Natural killer cell (primary cell): ENCODE results near the gene LEF1. TPM values are rescaled to one million over a fixed set of nuclear protein-coding genes. Genes with fewer than 3 reads are reported as not detected.

Experiments used
- ATAC-seq, 3 donors: fragments of 150-1000 bp in 2 of 3; fragments of 200-7000 bp in 1 of 3; cut with Tn5 transposase; 1 replicate in 1 of 3; 2 replicates in 2 of 3; pipeline ENCODE4 v1.10.0; 2021; ENCODE audit warnings: mild to moderate bottlenecking in 2 of 3, moderate library complexity in 2 of 3
- DNase-seq, 2 donors: peaks; one replicate each; pipeline versions ENCODE4 v3.0.0 to v3.0.0-alpha.2; 2013 to 2021; ENCODE audit warnings: mixed read lengths in 1 of 2
- H3K27ac ChIP-seq: one replicate; pipeline ENCODE4 v1.5.1; 2013; ENCODE audit warnings: mild to moderate bottlenecking, low read length
- H3K27me3 ChIP-seq: one replicate; pipeline ENCODE4 v1.6.1; 2013; ENCODE audit warnings: low read length; ENCODE audit not compliant: control insufficient read depth, insufficient read depth
- H3K36me3 ChIP-seq: one replicate; pipeline ENCODE4 v1.6.1; 2013; ENCODE audit warnings: low read length; ENCODE audit not compliant: control insufficient read depth, insufficient read depth
- H3K4me1 ChIP-seq: one replicate; pipeline ENCODE4 v1.6.1; 2013; ENCODE audit warnings: low read length; ENCODE audit not compliant: control insufficient read depth, insufficient read depth
- H3K4me3 ChIP-seq: one replicate; pipeline ENCODE4 v1.5.1; 2013; ENCODE audit warnings: low read length
- H3K9me3 ChIP-seq: one replicate; pipeline ENCODE4 v1.6.1; 2013; ENCODE audit warnings: low read length; ENCODE audit not compliant: control insufficient read depth, insufficient read depth
- H3K27ac Mint-ChIP-seq, 2 donors: one replicate each; pipeline ENCODE4 v1.8.0; 2022; ENCODE audit warnings: mild to moderate bottlenecking in 2 of 2, mixed read lengths in 2 of 2, moderate library complexity in 1 of 2
- H3K27me3 Mint-ChIP-seq, 2 donors: one replicate each; pipeline ENCODE4 v1.8.0; 2022; ENCODE audit warnings: low read depth in 2 of 2, mixed read lengths in 2 of 2
- H3K36me3 Mint-ChIP-seq: one replicate; pipeline ENCODE4 v1.8.0; 2022; ENCODE audit warnings: mixed read lengths
- H3K4me1 Mint-ChIP-seq, 2 donors: one replicate each; pipeline ENCODE4 v1.8.0; 2022; ENCODE audit warnings: mixed read lengths in 2 of 2
- H3K4me3 Mint-ChIP-seq: one replicate; pipeline ENCODE4 v1.8.0; 2022; ENCODE audit warnings: mild to moderate bottlenecking, moderate library complexity, mixed read lengths
- H3K9me3 Mint-ChIP-seq, 2 donors: one replicate each; pipeline ENCODE4 v1.8.0; 2022; ENCODE audit warnings: mixed read lengths in 2 of 2
- WGBS: methylation state at CpG from one replicate; pipeline ENCODE4 v1.1.7; 2013; ENCODE audit warnings: missing lambda C conversion rate; ENCODE audit not compliant: insufficient coverage; 5-methylcytosine and 5-hydroxymethylcytosine counted together
- intact Hi-C: fragments of 100-400 bp; cut with micrococcal nuclease; formaldehyde crosslinking; loops from one replicate; pipeline ENCODE4 v1.14.2; 2022
- total RNA-seq, 4 donors: library from RNA; stranded (reverse); fragments of 120-200 nt in 1 of 4; gene quantifications; one replicate each; pipeline versions ENCODE4 v1.2.3 to v1.2.4, GENCODE V29; 2013 to 2022
- TF ChIP-seq, protein P1 (sequence below): fragments of 200-600 bp; IDR thresholded peaks from one replicate; pipeline ENCODE4 v1.8.0; 2022; ENCODE audit warnings: antibody characterized with exemption

Gene LEF1
- total RNA-seq, 3 donors from 2014 or later (not counting 1 experiment from before 2014, with no cell fraction given): 18.7 to 39.8 (median 24.5) TPM

DNA sequence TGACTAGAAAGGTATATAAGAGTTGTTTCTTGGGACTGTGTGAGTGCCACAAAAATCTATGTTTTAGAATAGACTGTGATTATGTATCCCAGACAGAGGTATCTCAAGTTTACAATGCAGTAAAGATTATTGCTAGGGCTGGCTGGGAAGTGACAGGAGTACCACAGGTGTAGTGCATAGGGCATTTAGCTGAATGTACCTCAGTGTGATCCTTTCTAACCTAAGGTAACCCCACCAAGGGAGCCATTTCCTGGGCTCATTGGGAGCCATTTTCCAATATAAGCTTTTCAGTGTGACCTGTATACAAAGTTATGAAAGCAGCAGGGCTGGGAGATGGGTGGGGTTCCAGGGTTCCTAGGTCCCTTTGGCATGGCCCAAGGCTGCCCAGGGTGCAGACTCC lies 6.1 kb upstream of the LEF1 start:
- no peaks in the 10 kb centered on the region for H3K9me3 Mint-ChIP-seq
- H3K36me3 Mint-ChIP-seq: no peaks in the 10 kb centered on the region
- no peak overlapping the region for H3K4me3 ChIP-seq
- H3K36me3 ChIP-seq: no peaks in the 10 kb centered on the region
- H3K4me1 Mint-ChIP-seq: peaks cover 23 to 32% of the 10 kb centered on the region in 2 donors
- intact Hi-C loops: loop anchor here (5.0 kb wide), 1 partner anchor 58 kb away; no protein-coding TSS in a partner anchor
- peaks cover 35 to 39% of the 10 kb centered on the region in 2 donors for H3K27me3 Mint-ChIP-seq
- DNase-seq (no peak), ATAC-seq (no peak)
- no peaks in the 10 kb centered on the region for H3K9me3 ChIP-seq
- H3K27ac ChIP-seq: no peak overlapping the region
- TF ChIP-seq, protein P1, sequence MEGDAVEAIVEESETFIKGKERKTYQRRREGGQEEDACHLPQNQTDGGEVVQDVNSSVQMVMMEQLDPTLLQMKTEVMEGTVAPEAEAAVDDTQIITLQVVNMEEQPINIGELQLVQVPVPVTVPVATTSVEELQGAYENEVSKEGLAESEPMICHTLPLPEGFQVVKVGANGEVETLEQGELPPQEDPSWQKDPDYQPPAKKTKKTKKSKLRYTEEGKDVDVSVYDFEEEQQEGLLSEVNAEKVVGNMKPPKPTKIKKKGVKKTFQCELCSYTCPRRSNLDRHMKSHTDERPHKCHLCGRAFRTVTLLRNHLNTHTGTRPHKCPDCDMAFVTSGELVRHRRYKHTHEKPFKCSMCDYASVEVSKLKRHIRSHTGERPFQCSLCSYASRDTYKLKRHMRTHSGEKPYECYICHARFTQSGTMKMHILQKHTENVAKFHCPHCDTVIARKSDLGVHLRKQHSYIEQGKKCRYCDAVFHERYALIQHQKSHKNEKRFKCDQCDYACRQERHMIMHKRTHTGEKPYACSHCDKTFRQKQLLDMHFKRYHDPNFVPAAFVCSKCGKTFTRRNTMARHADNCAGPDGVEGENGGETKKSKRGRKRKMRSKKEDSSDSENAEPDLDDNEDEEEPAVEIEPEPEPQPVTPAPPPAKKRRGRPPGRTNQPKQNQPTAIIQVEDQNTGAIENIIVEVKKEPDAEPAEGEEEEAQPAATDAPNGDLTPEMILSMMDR: no peak
- peaks cover 27% of the 10 kb centered on the region for H3K27me3 ChIP-seq
- no peak overlapping the region for H3K4me3 Mint-ChIP-seq
- H3K4me1 ChIP-seq: peaks cover 22% of the 10 kb centered on the region
- no peak overlapping the region for H3K27ac Mint-ChIP-seq

DNA sequence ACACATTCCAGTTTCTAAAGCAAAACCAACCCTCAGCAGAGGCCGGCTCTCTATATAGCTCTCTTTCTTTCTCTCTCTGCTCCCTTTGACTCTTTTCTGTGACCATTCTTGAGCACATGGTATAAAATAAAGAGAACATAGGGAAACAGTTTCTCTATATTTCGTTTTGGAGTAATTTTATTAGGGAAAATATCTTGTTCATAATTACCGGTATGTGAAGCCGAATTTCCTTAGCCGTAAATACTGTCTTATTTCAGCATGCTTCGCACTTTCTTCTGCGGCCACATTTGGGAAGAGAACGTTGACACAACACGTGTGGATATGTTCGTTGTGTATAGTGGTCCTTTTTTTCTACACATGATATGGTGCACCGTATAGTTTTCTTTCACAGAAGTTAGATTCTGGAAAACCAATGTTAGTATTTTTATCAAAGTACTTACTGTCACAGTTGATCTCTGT lies 4.9 kb upstream of the LEF1 start:
- DNase-seq (no peak), ATAC-seq (no peak)
- H3K27me3 Mint-ChIP-seq: peaks cover 44 to 47% of the 10 kb centered on the region in 2 donors
- H3K9me3 Mint-ChIP-seq: no peaks in the 10 kb centered on the region
- peak overlapping the region in 1 of 2 donors; percentile 56 for H3K27ac Mint-ChIP-seq
- no peaks in the 10 kb centered on the region for H3K36me3 ChIP-seq
- H3K4me1 ChIP-seq: peaks cover 29% of the 10 kb centered on the region
- H3K4me3 ChIP-seq: peak overlapping the region; percentile 61
- peaks cover 38% of the 10 kb centered on the region for H3K27me3 ChIP-seq
- no peaks in the 10 kb centered on the region for H3K36me3 Mint-ChIP-seq
- intact Hi-C loops: loop anchor here (5.0 kb wide), 1 partner anchor 56 kb away; no protein-coding TSS in a partner anchor
- H3K27ac ChIP-seq: no peak overlapping the region
- 85% methylated on average over 11 of the region's 11 CpGs for WGBS
- H3K9me3 ChIP-seq: no peaks in the 10 kb centered on the region
- peak overlapping the region; percentile 89 for H3K4me3 Mint-ChIP-seq
- TF ChIP-seq, protein P1: no peak
- H3K4me1 Mint-ChIP-seq: peaks cover 23 to 44% of the 10 kb centered on the region in 2 donors

DNA sequence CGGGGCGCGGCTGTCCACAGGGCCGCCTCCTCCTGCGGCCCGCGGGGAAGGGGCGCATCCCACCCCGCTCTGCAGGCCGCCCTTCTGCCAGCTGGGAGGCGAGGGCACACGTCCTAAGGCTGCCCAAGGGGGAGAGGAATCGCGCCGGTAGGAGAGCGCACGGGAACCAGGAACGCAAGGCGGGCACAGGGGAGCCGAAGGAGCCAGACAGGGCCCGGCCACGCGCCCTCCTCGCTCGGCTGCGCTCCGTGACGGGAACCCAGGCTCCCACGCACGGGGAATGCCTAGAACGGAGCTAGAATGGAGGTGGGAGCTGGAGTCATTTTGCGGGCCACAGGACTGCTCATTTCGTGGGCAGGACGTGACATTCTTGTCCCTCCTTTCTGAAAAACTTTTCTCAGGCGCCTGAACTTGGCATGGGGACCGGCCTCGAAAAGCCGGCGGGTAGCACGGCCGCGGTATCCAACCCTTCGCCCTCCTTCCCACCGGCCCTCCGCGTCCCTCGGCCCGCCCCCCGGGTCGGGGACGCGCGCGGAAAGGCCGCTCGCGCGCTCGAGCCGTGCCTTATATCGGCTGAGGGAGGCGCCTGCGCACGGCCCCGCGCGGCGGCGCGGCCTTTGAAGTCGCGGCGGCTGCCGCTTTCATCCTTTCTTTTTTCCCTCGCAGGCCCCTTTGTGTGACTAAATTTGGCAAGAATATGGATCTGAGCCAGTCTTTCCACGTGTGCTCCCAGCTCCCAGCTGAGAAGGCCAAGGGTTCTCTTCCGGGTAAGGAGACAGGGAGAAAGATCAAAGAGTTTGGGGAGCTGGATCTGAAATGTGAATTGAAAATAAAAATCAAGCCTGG lies 4.2 kb upstream of the LEF1 start:
- peaks cover 27 to 50% of the 10 kb centered on the region in 2 donors for H3K4me1 Mint-ChIP-seq
- peak overlapping the region in 1 of 2 donors; percentile 56 for H3K27ac Mint-ChIP-seq
- DNase-seq: peak; percentile 53 to 85
- Histone ChIP-seq H3K4me3 (peak overlapping the region; percentile 61), H3K4me1 (peaks cover 36% of the 10 kb centered on the region), H3K9me3 (no peaks in the 10 kb centered on the region), H3K36me3 (no peaks in the 10 kb centered on the region), H3K27me3 (peaks cover 38% of the 10 kb centered on the region), H3K27ac (no peak overlapping the region)
- whole genome bisulfite sequencing: under 1% methylated on average over 77 of the region's 77 CpGs
- peak overlapping the region; percentile 89 for H3K4me3 Mint-ChIP-seq
- H3K27me3 Mint-ChIP-seq: peaks cover 47 to 48% of the 10 kb centered on the region in 2 donors
- H3K9me3 Mint-ChIP-seq: no peaks in the 10 kb centered on the region
- TF ChIP-seq, protein P1: no peak
- no peaks in the 10 kb centered on the region for H3K36me3 Mint-ChIP-seq
- ATAC-seq: peak; percentile 74 to 76 (median 75)
- intact Hi-C loops: loop anchor here (5.0 kb wide), 1 partner anchor 56 kb away; no protein-coding TSS in a partner anchor
